Measurements from ENCODE around the gene PRKACG. TPM values are rescaled to one million over a fixed set of nuclear protein-coding genes. Genes with fewer than 3 reads are reported as not detected.

Gene PRKACG
- total RNA-seq, 6 experiments from 2014 or later: not detected

- H3K4me3 Mint-ChIP-seq: no peak overlapping the region
- H3K27ac Mint-ChIP-seq: no peak overlapping the region
- H3K4me1 Mint-ChIP-seq (ENCODE audit: low read depth): no peaks in the 10 kb centered on the region
- no peak for DNase-seq
- no peaks in the 10 kb centered on the region for H3K36me3 Mint-ChIP-seq (ENCODE audit: low read depth)
- TF ChIP-seq CTCF (IDR thresholded peaks at IDR 0.05): no peak
- peaks cover 6% of the 10 kb centered on the region for H3K27me3 Mint-ChIP-seq (ENCODE audit: insufficient read depth)
- no peaks in the 10 kb centered on the region for H3K9me3 Mint-ChIP-seq
Measured at GRCh38 chr9:68975365-68976043, 38.4 kb downstream of the PRKACG start.

- H3K27me3 Mint-ChIP-seq (ENCODE audit: insufficient read depth): peaks cover 6% of the 10 kb centered on the region
- H3K27ac Mint-ChIP-seq: no peak overlapping the region
- no peak overlapping the region for H3K4me3 Mint-ChIP-seq
- DNase-seq: no peak
- H3K9me3 Mint-ChIP-seq: no peaks in the 10 kb centered on the region
- H3K36me3 Mint-ChIP-seq (ENCODE audit: low read depth): no peaks in the 10 kb centered on the region
- TF ChIP-seq CTCF (IDR thresholded peaks at IDR 0.05): no peak
- no peaks in the 10 kb centered on the region for H3K4me1 Mint-ChIP-seq (ENCODE audit: low read depth)
Measured at GRCh38 chr9:68974901-68975300, 39.0 kb downstream of the PRKACG start.

- no peak for DNase-seq
- H3K27me3 Mint-ChIP-seq (ENCODE audit: insufficient read depth): peaks cover 3% of the 10 kb centered on the region; the same call in 1 of the 2 replicates
- H3K4me3 Mint-ChIP-seq: no peak overlapping the region
- no peak overlapping the region for H3K27ac Mint-ChIP-seq
- H3K9me3 Mint-ChIP-seq: no peaks in the 10 kb centered on the region
- no peaks in the 10 kb centered on the region for H3K36me3 Mint-ChIP-seq (ENCODE audit: low read depth)
- H3K4me1 Mint-ChIP-seq (ENCODE audit: low read depth): no peaks in the 10 kb centered on the region
- no peak for TF ChIP-seq CTCF (IDR thresholded peaks at IDR 0.05)
Measured at GRCh38 chr9:68974431-68974830, 39.5 kb downstream of the PRKACG start.

- TF ChIP-seq CTCF (IDR thresholded peaks at IDR 0.05): no peak
- H3K27me3 Mint-ChIP-seq (ENCODE audit: insufficient read depth): peaks cover 2% of the 10 kb centered on the region; the same call in 1 of the 2 replicates
- no peak overlapping the region for H3K4me3 Mint-ChIP-seq
- no peaks in the 10 kb centered on the region for H3K4me1 Mint-ChIP-seq (ENCODE audit: low read depth)
- H3K27ac Mint-ChIP-seq: no peak overlapping the region
- H3K9me3 Mint-ChIP-seq: no peaks in the 10 kb centered on the region
- H3K36me3 Mint-ChIP-seq (ENCODE audit: low read depth): no peaks in the 10 kb centered on the region
- DNase-seq: no peak
Measured at GRCh38 chr9:68973619-68974018, 40.3 kb downstream of the PRKACG start.

- Mint-ChIP-seq H3K4me3 (no peak overlapping the region), H3K27me3 (ENCODE audit: insufficient read depth) (no peaks in the 10 kb centered on the region), H3K36me3 (ENCODE audit: low read depth) (no peaks in the 10 kb centered on the region), H3K4me1 (ENCODE audit: low read depth) (no peaks in the 10 kb centered on the region), H3K9me3 (no peaks in the 10 kb centered on the region), H3K27ac (no peak overlapping the region)
- TF ChIP-seq CTCF (IDR thresholded peaks at IDR 0.05): no peak
- no peak for DNase-seq
Measured at GRCh38 chr9:68970151-68970550, 43.8 kb downstream of the PRKACG start.

Data from HFFc6 (cell line).